Stimulated activated CD4-positive, alpha-beta T cell treated with anti-CD3 and anti-CD28 coated beads, Interleukin-15, amount 100 ng/mL, for 48 hours (primary cell): Measurements from ENCODE around the gene CREBBP.
A peak's percentile ranks its signal among the peaks of the same experiment; 100 is the strongest.

Experiments
- DNase-seq, 2 donors: peaks; one replicate each; pipeline ENCODE4 v3.0.0-alpha.2; 2020; ENCODE audit warnings: low read depth in 2 of 2

CREBBP gene

DNA sequence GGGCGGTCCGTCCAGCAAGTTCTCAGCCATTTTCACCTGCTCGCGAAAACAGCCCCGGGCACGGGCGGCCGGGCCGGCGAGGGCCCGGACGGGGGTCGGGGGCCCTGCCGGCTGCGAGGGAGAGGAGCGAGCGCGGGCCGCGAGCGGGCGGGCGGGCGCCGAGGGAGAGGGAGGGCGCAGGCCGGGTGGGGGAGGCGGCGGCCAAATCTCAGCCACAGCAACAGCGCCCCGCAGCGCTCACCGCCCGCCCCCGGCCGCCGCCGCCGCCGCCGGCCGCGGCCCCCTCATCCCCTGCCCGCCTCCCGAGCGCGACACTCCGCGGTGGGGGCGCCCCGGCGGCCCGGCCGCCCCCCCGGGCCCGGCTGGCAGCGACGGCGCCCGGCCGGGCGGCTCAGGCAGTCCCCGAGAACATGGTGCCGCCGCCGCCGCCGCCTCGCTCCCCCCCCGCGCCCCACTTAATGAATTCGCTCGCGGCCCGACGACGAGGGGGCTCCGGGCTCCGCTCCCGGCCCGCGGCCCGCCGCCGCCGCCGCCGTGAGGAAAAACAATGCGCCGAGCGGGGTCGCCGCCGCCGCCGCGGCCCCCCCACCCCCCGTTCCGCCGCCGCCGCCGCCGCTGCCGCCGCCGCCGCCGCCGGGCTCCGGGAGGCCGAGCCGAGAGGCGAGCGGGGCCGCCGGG is 487 bp downstream of the CREBBP start:
- DNase-seq = peak; percentile 31 to 60

- no peak for DNase-seq
Observed at GRCh38 chr16:3879258-3879886, 1.1 kb downstream of the CREBBP start.

GRCh38 chr16:3878610-3879009 is 1.9 kb downstream of the CREBBP start:
- no peak for DNase-seq

GRCh38 chr16:3876695-3877094 is 3.8 kb downstream of the CREBBP start:
- no peak for DNase-seq

- DNase-seq = no peak
Observed at GRCh38 chr16:3876160-3876559, 4.4 kb downstream of the CREBBP start.

DNA sequence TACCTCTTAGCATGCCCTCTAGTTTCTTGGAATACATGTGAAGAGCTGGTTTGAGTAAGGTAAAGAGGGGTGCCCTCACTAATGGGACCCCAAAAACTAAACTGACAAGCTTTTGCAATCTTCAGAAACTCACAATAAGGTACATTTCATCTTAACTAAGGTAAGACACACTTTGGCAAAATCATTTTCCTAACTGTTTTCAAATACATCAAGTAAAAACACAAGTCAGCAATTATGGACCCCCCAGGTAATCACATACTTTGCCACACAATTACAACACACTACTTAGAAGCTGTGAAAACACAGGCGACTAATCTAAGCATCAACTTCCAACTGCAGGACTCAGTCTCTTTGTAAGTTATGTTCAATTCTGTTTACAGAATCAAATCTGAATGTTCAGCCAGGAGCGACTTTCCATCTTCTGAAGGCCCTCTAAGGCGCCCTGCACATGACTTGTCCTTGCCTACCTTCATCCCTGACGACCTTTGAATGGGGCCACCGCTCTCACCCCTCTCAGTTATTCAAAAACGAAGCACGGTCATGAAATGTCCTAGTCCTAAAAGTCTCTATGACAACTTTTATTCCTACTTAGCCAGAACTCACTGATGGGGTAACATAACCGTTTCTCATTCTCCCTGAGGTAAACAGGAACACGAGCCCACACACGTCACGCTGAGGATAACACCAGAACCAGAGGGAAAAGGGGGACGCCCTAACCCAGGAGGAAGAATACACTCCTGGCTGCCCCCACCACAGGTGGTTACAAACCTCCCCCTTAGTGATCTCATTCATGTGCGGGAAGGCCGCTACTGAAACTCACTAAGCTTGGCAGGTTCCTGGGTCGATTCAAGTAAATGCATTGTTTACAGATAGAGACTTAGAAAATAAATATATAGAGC is 5.5 kb downstream of the CREBBP start:
- no peak for DNase-seq

- no peak for DNase-seq
Observed at GRCh38 chr16:3874242-3874641, 6.3 kb downstream of the CREBBP start.

DNA sequence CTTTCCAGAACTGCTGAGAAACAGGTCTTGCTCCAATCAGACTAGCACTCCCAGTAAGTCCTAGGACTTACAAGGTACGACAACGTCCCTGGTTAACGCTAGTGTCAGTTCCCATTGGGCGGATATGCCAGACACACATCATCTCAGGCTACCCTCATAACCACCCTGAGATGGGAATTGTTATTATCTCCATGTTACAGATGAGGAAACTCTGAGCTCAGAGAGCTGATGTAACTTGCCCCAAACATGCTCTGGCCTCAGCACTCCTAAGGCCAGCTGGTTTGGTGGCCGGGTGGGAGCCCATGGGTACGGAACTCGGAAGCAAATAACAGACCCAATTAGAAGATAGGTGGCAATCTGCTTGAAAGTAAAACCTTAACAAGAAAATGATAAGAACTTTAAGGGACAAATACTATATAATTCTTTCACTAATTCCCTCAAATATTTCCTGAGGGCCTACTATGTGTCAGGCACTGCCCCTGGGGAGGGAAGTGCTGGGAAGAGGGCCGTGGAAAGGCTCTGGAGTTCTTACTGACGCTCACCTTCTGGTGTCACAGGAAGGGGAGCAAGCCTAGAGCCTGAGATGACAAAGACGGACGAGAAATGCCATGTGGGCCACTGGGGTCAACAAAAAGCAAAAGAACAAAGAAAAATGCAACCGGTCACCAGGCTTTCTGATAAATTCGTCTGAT is 6.9 kb downstream of the CREBBP start:
- no peak for DNase-seq

- DNase-seq = no peak
Observed at GRCh38 chr16:3872216-3872895, 8.2 kb downstream of the CREBBP start.

GRCh38 chr16:3868967-3869366 is 11.5 kb downstream of the CREBBP start:
- no peak for DNase-seq

GRCh38 chr16:3868556-3868955 is 12.0 kb downstream of the CREBBP start:
- no peak for DNase-seq

- no peak for DNase-seq
Observed at GRCh38 chr16:3866703-3867431, 13.6 kb downstream of the CREBBP start.

- no peak for DNase-seq
Observed at GRCh38 chr16:3865241-3865640, 15.3 kb downstream of the CREBBP start.

GRCh38 chr16:3864562-3864961 is 16.0 kb downstream of the CREBBP start:
- DNase-seq = no peak

- DNase-seq = no peak
Observed at GRCh38 chr16:3863587-3863986, 16.9 kb downstream of the CREBBP start.

GRCh38 chr16:3861808-3862451 is 18.6 kb downstream of the CREBBP start:
- DNase-seq = no peak

GRCh38 chr16:3859889-3860288 is 20.6 kb downstream of the CREBBP start:
- DNase-seq = no peak

DNA sequence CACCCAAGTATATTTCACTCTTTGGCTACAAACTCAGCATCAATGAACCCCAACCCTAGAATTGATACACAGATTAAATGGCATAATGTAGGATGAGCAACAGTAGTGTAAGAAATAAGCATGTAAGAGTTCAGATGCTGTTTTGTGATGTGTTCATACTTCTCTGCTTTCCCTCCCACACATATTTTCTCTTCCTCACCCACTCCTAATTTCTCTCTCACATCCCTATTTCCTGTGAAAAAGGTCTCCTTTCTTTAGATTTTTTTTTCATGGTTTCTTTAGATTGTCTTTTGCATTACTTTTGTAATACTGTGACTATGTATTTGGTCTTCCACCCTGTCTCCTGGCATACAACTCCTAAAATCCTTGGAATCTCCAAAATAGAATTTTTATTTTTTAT is 21.7 kb downstream of the CREBBP start:
- DNase-seq = no peak

GRCh38 chr16:3857189-3858043 is 23.1 kb downstream of the CREBBP start:
- DNase-seq = no peak
